A673 (cell line): ENCODE measurements around the gene SLCO2A1. TPM values are rescaled to one million over a fixed set of nuclear protein-coding genes. Genes with fewer than 3 reads are reported as not detected.
A peak's percentile ranks its signal among the peaks of the same experiment; 100 is the strongest.

Experiments used
- BruUV-seq: library from RNA; stranded (reverse); fragments of 400-500 nt; replicated peaks from 2 replicates; lab custom pipeline; 2021; lab: Mats Ljungman, UMichigan
- CTCF ChIA-PET: fragments of 300-600 bp; sonication (Branson Sonifier 250); formaldehyde crosslinking; loops from one replicate; lab custom pipeline; 2022; ENCODE audit warnings: antibody characterized with exemption; lab: Charles Lee
- POLR2A ChIA-PET: fragments of 300-600 bp; sonication (Branson Sonifier 250); formaldehyde crosslinking; loops from one replicate; lab custom pipeline; 2022; ENCODE audit warnings: antibody characterized with exemption; ENCODE audit not compliant: low non-redundant PET; lab: Charles Lee
- DNase-seq: peaks from one replicate; pipeline ENCODE4 v3.0.0-alpha.2; 2015; ENCODE audit warnings: low spot score
- H3K27ac ChIP-seq: fragments of 200-600 bp; sonication (generic); 2 replicates; pipeline ENCODE4 v1.5.1; 2016; ENCODE audit warnings: mixed run types, low read depth, mild to moderate bottlenecking, mixed read lengths, antibody characterized with exemption, low read length; ENCODE audit not compliant: poor library complexity, severe bottlenecking
- H3K27me3 ChIP-seq: fragments of 200-600 bp; sonication (generic); replicated peaks from 2 replicates; pipeline ENCODE4 v1.6.1; 2017; ENCODE audit warnings: mixed run types, low read depth, mild to moderate bottlenecking, mixed read lengths, antibody characterized with exemption, low read length; ENCODE audit not compliant: insufficient read depth, poor library complexity
- H3K36me3 ChIP-seq: fragments of 200-600 bp; sonication (generic); 2 replicates; pipeline ENCODE4 v1.6.1; 2016; ENCODE audit warnings: mixed run types, mild to moderate bottlenecking, mixed read lengths, antibody characterized with exemption, low read length; ENCODE audit not compliant: insufficient read depth, poor library complexity, severe bottlenecking
- H3K4me1 ChIP-seq: fragments of 200-600 bp; sonication (generic); 2 replicates; pipeline ENCODE4 v1.6.1; 2017; ENCODE audit warnings: mixed run types, mild to moderate bottlenecking, mixed read lengths, antibody characterized with exemption, low read length; ENCODE audit not compliant: insufficient read depth, poor library complexity, severe bottlenecking
- H3K4me3 ChIP-seq: fragments of 200-600 bp; sonication (generic); 2 replicates; pipeline ENCODE4 v1.5.1; 2016; ENCODE audit warnings: low read depth, mixed run types, mild to moderate bottlenecking, mixed read lengths, low read length; ENCODE audit not compliant: poor library complexity, severe bottlenecking
- H3K9me3 ChIP-seq: fragments of 200-600 bp; sonication (generic); 2 replicates; pipeline ENCODE4 v1.6.1; 2016; ENCODE audit warnings: mixed run types, low read depth, mild to moderate bottlenecking, mixed read lengths, antibody characterized with exemption, low read length; ENCODE audit not compliant: poor library complexity, severe bottlenecking
- EZH2 ChIP-seq: fragments of 200-600 bp; sonication (generic); IDR thresholded peaks from 2 replicates; pipeline ENCODE4 v1.6.1; 2017; ENCODE audit warnings: borderline replicate concordance, low read depth, mild to moderate bottlenecking, mixed read lengths, antibody characterized with exemption, low read length; ENCODE audit not compliant: poor library complexity, severe bottlenecking
- intact Hi-C: fragments of 100-400 bp; cut with micrococcal nuclease; formaldehyde crosslinking; loops from one replicate; pipeline ENCODE4 v1.10.0; 2022; ENCODE audit not compliant: unreplicated experiment
- total RNA-seq: library from RNA; stranded (reverse); gene quantifications from 2 replicates; pipeline ENCODE4 v1.2.3, GENCODE V29; 2021
- TF ChIP-seq, protein P1 (sequence below): fragments of 300-800, 200-600 bp; sonication (generic); conservative IDR thresholded peaks from 2 replicates; pipeline ENCODE4 v1.5.1; 2017; ENCODE audit warnings: low read depth, mild to moderate bottlenecking, antibody characterized with exemption, low read length, moderate library complexity, mixed read lengths

SLCO2A1 gene
- total RNA-seq, 1 experiment from 2014 or later, result not detected

DNA sequence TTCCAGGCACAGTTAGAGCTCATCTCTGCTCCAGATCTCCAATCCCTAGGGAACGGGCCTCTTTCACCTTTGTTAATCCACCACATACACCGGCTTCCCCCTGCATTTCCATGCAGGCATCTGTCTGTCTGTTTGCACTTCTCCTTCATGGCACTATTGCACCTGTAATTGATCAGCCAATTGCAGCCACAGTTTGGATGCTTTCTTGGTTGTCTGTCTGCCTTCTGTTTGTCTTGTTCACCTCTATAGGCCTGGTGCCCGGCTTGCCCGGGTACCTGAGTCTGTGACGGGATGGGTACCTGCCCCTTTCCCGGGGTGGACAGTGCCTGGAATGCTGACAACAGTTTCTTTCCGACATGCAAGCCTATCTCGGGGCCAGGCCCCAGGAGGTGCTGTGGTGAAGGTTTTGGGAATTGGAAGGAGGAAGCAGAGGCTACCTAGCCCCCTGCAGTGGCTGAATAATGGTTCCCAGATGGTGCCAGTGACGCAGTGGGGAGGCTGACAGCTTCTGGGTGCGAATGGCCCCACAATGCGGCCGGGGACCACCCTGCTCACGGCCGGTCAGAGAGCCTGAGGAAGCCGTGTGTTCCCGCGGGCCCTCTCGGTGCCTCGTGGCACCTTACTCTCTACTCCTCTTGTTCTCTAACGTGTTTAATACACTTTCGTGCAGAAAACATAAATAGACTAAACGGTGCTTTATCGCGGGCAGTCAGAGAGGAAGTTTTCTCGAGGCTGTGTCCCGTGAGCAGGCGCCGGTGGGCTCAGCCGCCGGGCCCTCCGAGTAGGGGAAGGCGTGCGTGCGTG lies 102.8 kb downstream of the SLCO2A1 start:
- BruUV-seq, result no TSS peak
- ChIA-PET CTCF (no interaction called here), POLR2A (no interaction called here)
- TF ChIP-seq, protein P1, sequence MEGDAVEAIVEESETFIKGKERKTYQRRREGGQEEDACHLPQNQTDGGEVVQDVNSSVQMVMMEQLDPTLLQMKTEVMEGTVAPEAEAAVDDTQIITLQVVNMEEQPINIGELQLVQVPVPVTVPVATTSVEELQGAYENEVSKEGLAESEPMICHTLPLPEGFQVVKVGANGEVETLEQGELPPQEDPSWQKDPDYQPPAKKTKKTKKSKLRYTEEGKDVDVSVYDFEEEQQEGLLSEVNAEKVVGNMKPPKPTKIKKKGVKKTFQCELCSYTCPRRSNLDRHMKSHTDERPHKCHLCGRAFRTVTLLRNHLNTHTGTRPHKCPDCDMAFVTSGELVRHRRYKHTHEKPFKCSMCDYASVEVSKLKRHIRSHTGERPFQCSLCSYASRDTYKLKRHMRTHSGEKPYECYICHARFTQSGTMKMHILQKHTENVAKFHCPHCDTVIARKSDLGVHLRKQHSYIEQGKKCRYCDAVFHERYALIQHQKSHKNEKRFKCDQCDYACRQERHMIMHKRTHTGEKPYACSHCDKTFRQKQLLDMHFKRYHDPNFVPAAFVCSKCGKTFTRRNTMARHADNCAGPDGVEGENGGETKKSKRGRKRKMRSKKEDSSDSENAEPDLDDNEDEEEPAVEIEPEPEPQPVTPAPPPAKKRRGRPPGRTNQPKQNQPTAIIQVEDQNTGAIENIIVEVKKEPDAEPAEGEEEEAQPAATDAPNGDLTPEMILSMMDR, result peak; percentile 30; the same call in 1 of the 2 replicates
- no peak for TF ChIP-seq EZH2
- Histone ChIP-seq H3K4me1 (peaks cover 11% of the 10 kb centered on the region), H3K9me3 (no peaks in the 10 kb centered on the region), H3K27ac (no peak overlapping the region), H3K27me3 (no peaks in the 10 kb centered on the region), H3K4me3 (peak overlapping the region; percentile 57), H3K36me3 (no peaks in the 10 kb centered on the region)
- peak; percentile 35 for DNase-seq
- intact Hi-C loops, result loop anchor here (1.0 to 5.0 kb wide), 3 partner anchors 108 to 1200 kb away; no protein-coding TSS in a partner anchor

DNA sequence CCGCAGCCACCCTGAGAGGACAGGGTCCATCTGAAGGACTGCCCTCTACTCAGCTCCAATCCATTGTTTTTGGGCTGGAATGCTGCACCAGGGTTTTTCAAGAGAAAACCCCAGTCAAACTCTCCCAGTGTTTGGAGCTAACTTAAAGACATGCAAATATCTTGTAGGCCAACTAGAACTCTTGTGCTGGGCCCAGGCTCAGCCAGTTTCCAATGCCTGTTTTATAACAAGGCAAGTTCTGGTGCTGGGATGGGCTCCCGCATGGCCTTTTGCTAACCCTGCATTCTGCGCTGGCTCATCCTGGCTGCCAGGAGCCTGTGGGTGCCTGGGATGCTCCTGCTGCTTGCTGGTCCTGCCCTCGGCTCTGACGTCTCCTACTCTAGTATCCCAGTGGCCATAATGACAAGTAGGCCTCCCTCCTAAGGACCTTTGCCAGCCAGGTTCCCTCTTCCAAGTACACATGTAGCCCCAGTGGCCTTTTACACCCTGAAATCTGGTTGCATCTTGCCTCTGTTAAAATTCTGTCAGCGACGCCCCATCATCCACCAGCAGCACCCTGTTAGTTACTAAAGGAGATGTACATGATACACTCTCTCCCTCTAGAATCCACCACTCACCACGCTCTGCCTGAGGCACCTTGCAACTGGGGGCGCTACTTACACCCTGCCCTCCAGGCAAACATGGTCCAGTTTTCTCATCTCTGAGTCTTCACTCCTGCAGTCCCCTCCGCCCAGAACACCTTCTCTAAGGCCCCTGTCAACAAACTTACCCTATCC lies 103.6 kb downstream of the SLCO2A1 start:
- ChIA-PET CTCF (no interaction called here), POLR2A (no interaction called here)
- no peak for TF ChIP-seq EZH2
- TF ChIP-seq, protein P1, result no peak
- BruUV-seq, result no TSS peak
- no peak for DNase-seq
- Histone ChIP-seq H3K4me3 (no peak overlapping the region), H3K36me3 (no peaks in the 10 kb centered on the region), H3K4me1 (peaks cover 11% of the 10 kb centered on the region), H3K9me3 (no peaks in the 10 kb centered on the region), H3K27me3 (no peaks in the 10 kb centered on the region), H3K27ac (no peak overlapping the region)
- intact Hi-C loops, result loop anchor here (5.0 kb wide), 1 partner anchor 1199 kb away; no protein-coding TSS in a partner anchor

GRCh38 chr3:133924041-133924440 lies 105.7 kb downstream of the SLCO2A1 start:
- H3K36me3 ChIP-seq, result no peaks in the 10 kb centered on the region
- intact Hi-C loops, result no loop called here
- POLR2A ChIA-PET, result no interaction called here
- no TSS peak for BruUV-seq
- DNase-seq, result peak; percentile 55
- H3K9me3 ChIP-seq, result no peaks in the 10 kb centered on the region
- CTCF ChIA-PET, result no interaction called here
- H3K4me1 ChIP-seq, result peaks cover 11% of the 10 kb centered on the region
- no peak overlapping the region for H3K27ac ChIP-seq
- no peak for TF ChIP-seq EZH2
- TF ChIP-seq, protein P1, result no peak
- H3K4me3 ChIP-seq, result no peak overlapping the region
- H3K27me3 ChIP-seq, result no peaks in the 10 kb centered on the region
